HFF-Myc (cell line): Measurements from ENCODE around the gene SLC25A2.
A peak's percentile ranks its signal among the peaks of the same experiment; 100 is the strongest.
"Not testable (repeated sequence)": the region's sequence is repeated elsewhere in the genome, so short reads cannot be mapped to it uniquely, and the experiment has no call there.

Experiments
- DNase-seq: peaks from one replicate; pipeline ENCODE4 v3.0.0-alpha.2; 2011; ENCODE audit warnings: low read depth; ENCODE audit errors: extremely low read depth
- H3K4me3 ChIP-seq: replicated peaks from 2 replicates; pipeline ENCODE4 v1.5.1; 2011; ENCODE audit warnings: low read depth, mild to moderate bottlenecking, control low read depth, low read length
- CTCF ChIP-seq: IDR thresholded peaks from 2 replicates; pipeline ENCODE4 v1.5.1; 2012; ENCODE audit warnings: mild to moderate bottlenecking, low read depth, low read length, control low read depth; ENCODE audit errors: missing control alignments

The SLC25A2 gene

DNA sequence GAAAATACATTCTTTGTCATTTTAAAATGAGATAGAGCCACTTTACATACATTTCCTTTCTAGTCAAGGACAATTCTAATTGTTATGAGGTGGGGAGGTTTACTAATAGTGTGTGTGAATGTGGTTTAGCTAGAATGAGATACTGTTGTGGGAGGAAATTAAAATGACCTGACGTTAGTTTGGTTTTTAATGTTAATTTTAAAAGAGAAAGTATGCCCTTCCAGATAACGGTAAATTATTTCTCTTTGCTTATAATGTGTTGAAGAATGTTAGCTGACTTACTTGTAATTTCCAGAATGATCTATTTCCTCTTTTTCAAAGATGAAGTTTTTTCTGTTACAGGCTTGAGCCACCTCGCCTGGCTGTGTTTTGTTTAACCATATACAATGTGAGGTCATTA lies 18.4 kb upstream of the SLC25A2 start:
- no peak for DNase-seq
- TF ChIP-seq CTCF: no peak
- no peak overlapping the region for H3K4me3 ChIP-seq

GRCh38 chr5:141320225-141321169 lies 16.6 kb upstream of the SLC25A2 start, which contains the start of gene TAF7:
TAF7 (minus strand) TSS chr5:141320784; CDS start chr5:141320044, 740 bp downstream.
- TF ChIP-seq CTCF: peak; percentile 83
- peak within 1 kb of the TSS; percentile 91 for H3K4me3 ChIP-seq
- DNase-seq: peak; percentile 85

DNA sequence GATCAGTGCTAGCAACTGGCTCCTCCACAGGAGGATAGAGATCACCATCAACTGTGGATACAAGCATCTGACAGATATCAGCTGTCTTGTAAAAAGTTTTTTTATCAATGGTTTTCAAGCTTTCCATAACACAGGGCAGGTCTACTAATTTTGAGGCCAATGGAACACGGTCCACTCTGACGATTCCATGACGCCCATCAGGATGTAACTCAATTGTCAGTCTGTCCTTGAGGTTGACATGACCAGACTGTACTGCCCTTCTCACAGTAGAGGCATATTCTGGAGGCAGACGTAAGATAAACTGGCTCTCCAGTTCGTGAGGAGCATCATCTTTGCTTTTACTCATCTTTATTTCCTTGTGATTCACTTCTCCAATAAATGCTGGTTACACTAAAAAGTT lies 15.8 kb upstream of the SLC25A2 start:
- TF ChIP-seq CTCF: no peak
- no peak for DNase-seq
- peak overlapping the region; percentile 91 for H3K4me3 ChIP-seq

DNA sequence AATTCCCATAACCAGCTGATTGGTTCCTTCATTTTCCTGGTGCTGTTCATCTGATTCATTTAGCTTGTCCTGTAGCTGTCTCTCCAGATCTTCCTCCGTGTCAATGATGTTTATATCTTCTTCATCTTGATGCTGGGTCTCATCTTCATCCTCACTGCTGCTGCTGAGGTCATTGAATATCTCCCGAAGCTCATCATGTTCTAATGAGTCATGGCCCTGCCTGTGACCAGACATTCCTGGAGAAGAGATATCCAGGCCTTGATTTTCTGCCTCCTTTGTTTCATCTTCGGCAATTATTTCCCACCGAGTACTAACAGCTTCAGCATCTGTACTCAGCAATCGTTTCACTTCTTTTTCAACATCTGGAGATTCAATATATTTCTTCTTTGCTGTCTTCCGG lies 15.4 kb upstream of the SLC25A2 start:
- TF ChIP-seq CTCF: no peak
- no peak overlapping the region; the same call in 1 of the 2 replicates for H3K4me3 ChIP-seq
- no peak for DNase-seq

- not testable (repeated sequence) for H3K4me3 ChIP-seq
These were observed 13.1 kb upstream of the SLC25A2 start for GRCh38 chr5:141316963-141317362.

GRCh38 chr5:141313711-141314110 lies 9.9 kb upstream of the SLC25A2 start:
- H3K4me3 ChIP-seq: no peak overlapping the region
- no peak for DNase-seq
- no peak for TF ChIP-seq CTCF

More at GRCh38 chr5:141316963-141317362, 13.1 kb upstream of the SLC25A2 start:
- DNase-seq: not testable (repeated sequence)

GRCh38 chr5:141306630-141307029 lies 2.8 kb upstream of the SLC25A2 start:
- no peak for TF ChIP-seq CTCF
- no peak for DNase-seq
- no peak overlapping the region for H3K4me3 ChIP-seq
